ENCODE data around the gene ERICH4. TPM values are rescaled to one million over a fixed set of nuclear protein-coding genes. Genes with fewer than 3 reads are reported as not detected.
"Not testable (repeated sequence)": the region's sequence is repeated elsewhere in the genome, so short reads cannot be mapped to it uniquely, and the experiment has no call there.

The ERICH4 gene
- total RNA-seq, 1 experiment from 2014 or later = not detected

DNA sequence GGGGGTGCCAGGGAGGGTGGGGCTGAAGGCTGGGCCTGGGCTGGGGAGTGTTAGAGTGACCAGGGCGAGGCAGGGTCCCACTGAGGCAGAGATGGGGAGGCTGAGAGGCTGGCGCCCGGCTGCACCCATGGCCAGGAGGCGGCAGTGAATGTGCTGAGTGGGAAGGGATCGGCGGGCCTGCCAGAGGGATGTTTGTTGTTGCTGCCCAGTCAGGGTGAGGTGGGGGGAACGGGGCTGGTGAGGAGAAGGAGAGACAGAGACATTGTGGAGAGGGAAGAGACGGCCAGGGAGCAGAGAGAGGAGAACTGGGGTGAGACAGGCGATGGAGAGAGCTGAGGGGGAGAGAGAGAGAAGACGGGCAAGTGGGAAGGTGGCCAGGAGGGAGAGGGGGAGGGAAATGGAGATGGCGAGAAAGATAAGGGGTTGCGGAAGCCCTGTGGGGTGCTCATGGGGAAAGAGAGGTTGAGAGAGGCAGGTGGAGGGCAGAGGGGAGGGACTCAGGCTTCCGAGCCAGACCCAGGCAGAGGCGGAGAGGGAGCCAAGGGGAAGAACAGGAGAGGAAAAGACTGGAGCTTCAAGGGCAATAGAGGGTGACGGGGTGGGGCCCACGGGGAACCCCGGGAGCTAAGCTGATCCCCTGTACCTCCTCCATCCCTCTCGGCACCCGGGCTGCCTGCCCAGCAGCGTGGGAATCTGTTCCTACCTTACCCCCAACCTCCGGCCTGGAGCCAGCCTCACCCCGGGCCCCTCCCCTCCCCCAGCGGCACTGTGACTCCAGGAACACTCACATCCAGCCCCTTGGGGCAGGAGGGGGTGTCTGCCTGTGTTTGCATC is 15.1 kb upstream of the ERICH4 start:
- in situ Hi-C loops (cut with HindIII; ENCODE audit: low pct_unique_long_range_greater_than_20kb, low sequenced_read_pairs) = no loop called here
- DNase-seq (ENCODE audit: low read depth, low spot score) = no peak

GRCh38 chr19:41428481-41428859 is 14.5 kb upstream of the ERICH4 start:
- in situ Hi-C loops (cut with HindIII; ENCODE audit: low pct_unique_long_range_greater_than_20kb, low sequenced_read_pairs) = no loop called here
- no peak for DNase-seq (ENCODE audit: low read depth, low spot score)

GRCh38 chr19:41430922-41431321 is 12.0 kb upstream of the ERICH4 start:
- DNase-seq (ENCODE audit: low read depth, low spot score) = no peak
- in situ Hi-C loops (cut with HindIII; ENCODE audit: low pct_unique_long_range_greater_than_20kb, low sequenced_read_pairs) = no loop called here

- DNase-seq (ENCODE audit: low read depth, low spot score) = peak; percentile 56
- in situ Hi-C loops (cut with HindIII; ENCODE audit: low pct_unique_long_range_greater_than_20kb, low sequenced_read_pairs) = no loop called here
Measured at GRCh38 chr19:41431426-41432386, 11.2 kb upstream of the ERICH4 start.

GRCh38 chr19:41433171-41433570 is 9.8 kb upstream of the ERICH4 start:
- no peak for DNase-seq (ENCODE audit: low read depth, low spot score)
- in situ Hi-C loops (cut with HindIII; ENCODE audit: low pct_unique_long_range_greater_than_20kb, low sequenced_read_pairs) = no loop called here

- in situ Hi-C loops (cut with HindIII; ENCODE audit: low pct_unique_long_range_greater_than_20kb, low sequenced_read_pairs) = no loop called here
- no peak for DNase-seq (ENCODE audit: low read depth, low spot score)
Measured at GRCh38 chr19:41434450-41434849, 8.5 kb upstream of the ERICH4 start.

DNA sequence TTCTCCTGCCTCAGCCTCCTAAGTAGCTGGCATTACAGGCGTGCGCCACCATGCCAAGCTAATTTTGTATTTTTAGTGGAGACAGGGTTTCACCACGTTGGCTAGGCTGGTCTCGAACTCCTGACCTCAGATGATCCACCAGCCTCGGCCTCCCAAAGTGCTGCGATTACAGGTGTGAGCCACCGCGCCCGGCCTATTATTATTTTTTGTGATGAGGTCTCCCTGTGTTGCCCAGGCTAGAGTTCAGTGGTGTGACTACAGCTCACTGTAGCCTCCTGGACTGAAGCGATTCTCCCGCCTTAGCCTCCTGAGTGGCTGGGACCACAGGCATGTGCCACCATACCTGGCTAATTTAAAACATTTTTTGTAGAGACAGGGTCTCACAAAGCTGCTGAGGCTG is 7.6 kb upstream of the ERICH4 start:
- DNase-seq (ENCODE audit: low read depth, low spot score); in situ Hi-C loops (cut with HindIII; ENCODE audit: low pct_unique_long_range_greater_than_20kb, low sequenced_read_pairs): not testable (repeated sequence)

- DNase-seq (ENCODE audit: low read depth, low spot score) = no peak
- in situ Hi-C loops (cut with HindIII; ENCODE audit: low pct_unique_long_range_greater_than_20kb, low sequenced_read_pairs) = no loop called here
Measured at GRCh38 chr19:41435936-41436673, 6.9 kb upstream of the ERICH4 start.

- no peak for DNase-seq (ENCODE audit: low read depth, low spot score)
- in situ Hi-C loops (cut with HindIII; ENCODE audit: low pct_unique_long_range_greater_than_20kb, low sequenced_read_pairs) = no loop called here
Measured at GRCh38 chr19:41436674-41436951, 6.3 kb upstream of the ERICH4 start.

GRCh38 chr19:41437944-41438574 is 4.9 kb upstream of the ERICH4 start:
- in situ Hi-C loops (cut with HindIII; ENCODE audit: low pct_unique_long_range_greater_than_20kb, low sequenced_read_pairs) = no loop called here
- no peak for DNase-seq (ENCODE audit: low read depth, low spot score)

- in situ Hi-C loops (cut with HindIII; ENCODE audit: low pct_unique_long_range_greater_than_20kb, low sequenced_read_pairs) = no loop called here
- peak; percentile 98 for DNase-seq (ENCODE audit: low read depth, low spot score)
Measured at GRCh38 chr19:41439441-41440222, 3.3 kb upstream of the ERICH4 start, which contains the start of gene DMAC2. Gene DMAC2 (minus strand): TSS chr19:41439912. CDS start chr19:41439899, 13 bp downstream.

GRCh38 chr19:41441321-41441945 is 1.5 kb upstream of the ERICH4 start:
- DNase-seq (ENCODE audit: low read depth, low spot score) = no peak
- in situ Hi-C loops (cut with HindIII; ENCODE audit: low pct_unique_long_range_greater_than_20kb, low sequenced_read_pairs) = no loop called here

GRCh38 chr19:41443813-41444455 is 978 bp downstream of the ERICH4 start:
- no peak for DNase-seq (ENCODE audit: low read depth, low spot score)
- in situ Hi-C loops (cut with HindIII; ENCODE audit: low pct_unique_long_range_greater_than_20kb, low sequenced_read_pairs) = no loop called here

GRCh38 chr19:41445575-41445974 is 2.6 kb downstream of the ERICH4 start:
- in situ Hi-C loops (cut with HindIII; ENCODE audit: low pct_unique_long_range_greater_than_20kb, low sequenced_read_pairs) = no loop called here
- no peak for DNase-seq (ENCODE audit: low read depth, low spot score)

DNA sequence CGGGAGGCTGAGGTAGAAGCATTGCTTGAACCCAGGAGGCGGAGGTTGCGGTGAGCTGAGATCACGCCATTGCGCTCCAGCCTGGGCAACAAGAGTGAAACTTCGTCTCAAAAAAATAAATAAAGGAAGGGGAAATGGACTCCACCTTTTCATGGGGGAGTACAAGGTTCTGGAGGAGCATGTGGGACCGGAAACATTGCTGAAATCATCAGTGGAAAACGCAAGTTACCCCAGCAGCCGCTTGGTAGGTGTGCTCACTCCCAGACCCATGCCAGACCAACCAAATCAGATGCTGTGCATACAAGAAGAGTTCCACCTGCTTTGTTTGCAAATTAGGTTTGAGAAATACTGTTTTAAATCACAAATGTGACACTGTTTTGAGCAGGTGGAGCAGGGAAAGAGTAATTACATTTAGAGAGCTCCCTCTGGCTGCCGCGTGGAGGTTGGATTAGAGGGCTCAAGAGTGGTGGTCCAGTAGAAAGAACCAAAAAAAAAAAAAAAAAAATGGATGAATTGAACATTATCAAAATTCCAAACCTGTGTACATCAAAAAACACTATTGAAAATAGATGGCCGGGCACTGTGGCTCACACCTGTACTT is 4.9 kb downstream of the ERICH4 start:
- DNase-seq (ENCODE audit: low read depth, low spot score) = no peak
- in situ Hi-C loops (cut with HindIII; ENCODE audit: low pct_unique_long_range_greater_than_20kb, low sequenced_read_pairs) = no loop called here

All from SK-MEL-5 (cell line).